HL-60 (cell line): Measurements from ENCODE around the gene NCBP2.
"Not testable (repeated sequence)": the region's sequence is repeated elsewhere in the genome, so short reads cannot be mapped to it uniquely, and the experiment has no call there.

Experiments
- DNase-seq, 2 experiments: peaks; one replicate each; pipeline ENCODE4 v3.0.0-alpha.2; 2010 to 2020; ENCODE audit warnings: low read depth in 1 of 2, low spot score in 1 of 2
- H3K27ac ChIP-seq: fragments of 250-450 bp; sonication (Bioruptor Pico); replicated peaks from 2 replicates; pipeline ENCODE4 v1.5.1; 2020; ENCODE audit warnings: mild to moderate bottlenecking, moderate library complexity
- H3K27me3 ChIP-seq: fragments of 250-450 bp; sonication (Bioruptor Pico); 2 replicates; pipeline ENCODE4 v1.5.1; 2021; ENCODE audit warnings: mild to moderate bottlenecking, moderate library complexity; ENCODE audit not compliant: insufficient read depth, poor library complexity, severe bottlenecking
- H3K4me3 ChIP-seq: replicated peaks from 2 replicates; pipeline ENCODE4 v1.5.1; 2011; ENCODE audit warnings: mild to moderate bottlenecking, control low read depth, low read length; ENCODE audit not compliant: insufficient read depth
- CTCF ChIP-seq: IDR thresholded peaks from one replicate; pipeline ENCODE4 v1.5.1; 2011; ENCODE audit warnings: low read length, control low read depth, inconsistent platforms; ENCODE audit not compliant: insufficient read depth
- GABPA ChIP-seq: IDR thresholded peaks from 2 replicates; pipeline ENCODE4 v1.6.1; 2012; ENCODE audit warnings: low read depth
- POLR2AphosphoS5 ChIP-seq: IDR thresholded peaks from 2 replicates; pipeline ENCODE4 v1.6.1; 2012; ENCODE audit warnings: low read depth
- REST ChIP-seq: IDR thresholded peaks from 2 replicates; pipeline ENCODE4 v1.6.1; 2012; ENCODE audit warnings: low read depth; ENCODE audit not compliant: insufficient replicate concordance
- SPI1 ChIP-seq: IDR thresholded peaks from 2 replicates; pipeline ENCODE4 v1.6.1; 2012; ENCODE audit warnings: low read depth, mild to moderate bottlenecking, borderline replicate concordance

Gene NCBP2

GRCh38 chr3:196948442-196949284 lies 6.3 kb upstream of the NCBP2 start:
- H3K27ac ChIP-seq, result no peak overlapping the region
- no peak overlapping the region for H3K4me3 ChIP-seq
- DNase-seq, result peak in 1 of 2 experiments; percentile 22
- no peaks in the 10 kb centered on the region for H3K27me3 ChIP-seq
- TF ChIP-seq SPI1 (no peak), CTCF (no peak), GABPA (no peak), POLR2AphosphoS5 (no peak), REST (no peak)

GRCh38 chr3:196947860-196948441 lies 5.6 kb upstream of the NCBP2 start:
- no peaks in the 10 kb centered on the region for H3K27me3 ChIP-seq
- H3K27ac ChIP-seq, result no peak overlapping the region
- TF ChIP-seq POLR2AphosphoS5 (no peak), REST (no peak), GABPA (no peak), CTCF (no peak), SPI1 (no peak)
- DNase-seq, result no peak
- no peak overlapping the region for H3K4me3 ChIP-seq

- Histone ChIP-seq H3K27me3 (no peaks in the 10 kb centered on the region), H3K4me3 (no peak overlapping the region), H3K27ac (no peak overlapping the region)
- DNase-seq, result peak in 1 of 2 experiments; percentile 48
- TF ChIP-seq GABPA (no peak), CTCF (no peak), SPI1 (no peak), REST (no peak), POLR2AphosphoS5 (no peak)
Observed at GRCh38 chr3:196947136-196947859, 5.0 kb upstream of the NCBP2 start.

GRCh38 chr3:196944037-196944790 lies 1.9 kb upstream of the NCBP2 start:
- not testable (repeated sequence) for H3K27me3 ChIP-seq, DNase-seq, H3K4me3 ChIP-seq, H3K27ac ChIP-seq
